ENCODE results near the gene PHACTR1. TPM values are rescaled to one million over a fixed set of nuclear protein-coding genes. Genes with fewer than 3 reads are reported as not detected.

The PHACTR1 gene
- total RNA-seq, 2 donors from 2014 or later = 1.3 to 4.3 TPM

- H3K27ac ChIP-seq = no peak overlapping the region
- intact Hi-C loops (cut with DNase I) = no loop called here
Observed at GRCh38 chr6:12785921-12786320, 69.4 kb downstream of the PHACTR1 start.

GRCh38 chr6:12791371-12791770 lies 74.8 kb downstream of the PHACTR1 start:
- WGBS = 71% methylated on average over 6 of the region's 6 CpGs
- H3K9me3 ChIP-seq = no peaks in the 10 kb centered on the region
- intact Hi-C loops (cut with DNase I) = no loop called here
- no peak for DNase-seq (ENCODE audit: low spot score)
- H3K36me3 ChIP-seq = no peaks in the 10 kb centered on the region
- no peak overlapping the region for H3K27ac ChIP-seq
- no peaks in the 10 kb centered on the region for H3K27me3 ChIP-seq (replicated peaks; ENCODE audit: insufficient read depth)
- H3K4me3 ChIP-seq = no peak overlapping the region
- TF ChIP-seq CTCF (IDR thresholded peaks at IDR 0.05) = no peak
- TF ChIP-seq POLR2AphosphoS5 (IDR thresholded peaks at IDR 0.05) = no peak
- no peak for TF ChIP-seq POLR2A (IDR thresholded peaks at IDR 0.05)
- H3K4me1 ChIP-seq (replicated peaks) = no peaks in the 10 kb centered on the region

More at GRCh38 chr6:12785921-12786320, 69.4 kb downstream of the PHACTR1 start:
- H3K36me3 ChIP-seq = no peaks in the 10 kb centered on the region
- no peaks in the 10 kb centered on the region for H3K27me3 ChIP-seq (replicated peaks; ENCODE audit: insufficient read depth)
- WGBS = 78% methylated on average over 4 of the region's 4 CpGs
- no peak for DNase-seq (ENCODE audit: low spot score)
- no peaks in the 10 kb centered on the region for H3K9me3 ChIP-seq
- no peaks in the 10 kb centered on the region for H3K4me1 ChIP-seq (replicated peaks)
- TF ChIP-seq CTCF (IDR thresholded peaks at IDR 0.05) = no peak
- H3K4me3 ChIP-seq = no peak overlapping the region

- intact Hi-C loops (cut with DNase I) = no loop called here
- Histone ChIP-seq H3K4me1 (replicated peaks) (no peaks in the 10 kb centered on the region), H3K36me3 (no peaks in the 10 kb centered on the region), H3K27ac (no peak overlapping the region), H3K27me3 (replicated peaks; ENCODE audit: insufficient read depth) (no peaks in the 10 kb centered on the region), H3K4me3 (no peak overlapping the region), H3K9me3 (no peaks in the 10 kb centered on the region)
- DNase-seq (ENCODE audit: low spot score) = no peak
- no peak for TF ChIP-seq POLR2AphosphoS5 (IDR thresholded peaks at IDR 0.05)
- TF ChIP-seq CTCF (IDR thresholded peaks at IDR 0.05) = no peak
- no peak for TF ChIP-seq POLR2A (IDR thresholded peaks at IDR 0.05)
- WGBS = 62% methylated on average over 4 of the region's 4 CpGs
Observed at GRCh38 chr6:12798326-12798725, 81.8 kb downstream of the PHACTR1 start.

GRCh38 chr6:12800120-12800519 lies 83.6 kb downstream of the PHACTR1 start:
- Histone ChIP-seq H3K27me3 (replicated peaks; ENCODE audit: insufficient read depth) (no peaks in the 10 kb centered on the region), H3K36me3 (no peaks in the 10 kb centered on the region), H3K27ac (no peak overlapping the region), H3K4me1 (replicated peaks) (no peaks in the 10 kb centered on the region), H3K9me3 (no peaks in the 10 kb centered on the region), H3K4me3 (no peak overlapping the region)
- 57% methylated on average over 1 of the region's 1 CpG for WGBS
- intact Hi-C loops (cut with DNase I) = no loop called here
- TF ChIP-seq POLR2A (IDR thresholded peaks at IDR 0.05) (no peak), POLR2AphosphoS5 (IDR thresholded peaks at IDR 0.05) (no peak), CTCF (IDR thresholded peaks at IDR 0.05) (no peak)
- DNase-seq (ENCODE audit: low spot score) = no peak

- no peak for TF ChIP-seq POLR2A (IDR thresholded peaks at IDR 0.05)
- no peak for TF ChIP-seq POLR2AphosphoS5 (IDR thresholded peaks at IDR 0.05)
- TF ChIP-seq CTCF (IDR thresholded peaks at IDR 0.05) = no peak
- Histone ChIP-seq H3K4me3 (no peak overlapping the region), H3K36me3 (no peaks in the 10 kb centered on the region), H3K9me3 (no peaks in the 10 kb centered on the region), H3K27ac (no peak overlapping the region), H3K27me3 (replicated peaks; ENCODE audit: insufficient read depth) (no peaks in the 10 kb centered on the region), H3K4me1 (replicated peaks) (no peaks in the 10 kb centered on the region)
- intact Hi-C loops (cut with DNase I) = no loop called here
- WGBS = 37% methylated on average over 3 of the region's 3 CpGs
- no peak for DNase-seq (ENCODE audit: low spot score)
Observed at GRCh38 chr6:12801141-12801540, 84.6 kb downstream of the PHACTR1 start.

All from prostate gland (tissue), 2 donors.